Measurements from ENCODE around the gene PHACTR1.

DNA sequence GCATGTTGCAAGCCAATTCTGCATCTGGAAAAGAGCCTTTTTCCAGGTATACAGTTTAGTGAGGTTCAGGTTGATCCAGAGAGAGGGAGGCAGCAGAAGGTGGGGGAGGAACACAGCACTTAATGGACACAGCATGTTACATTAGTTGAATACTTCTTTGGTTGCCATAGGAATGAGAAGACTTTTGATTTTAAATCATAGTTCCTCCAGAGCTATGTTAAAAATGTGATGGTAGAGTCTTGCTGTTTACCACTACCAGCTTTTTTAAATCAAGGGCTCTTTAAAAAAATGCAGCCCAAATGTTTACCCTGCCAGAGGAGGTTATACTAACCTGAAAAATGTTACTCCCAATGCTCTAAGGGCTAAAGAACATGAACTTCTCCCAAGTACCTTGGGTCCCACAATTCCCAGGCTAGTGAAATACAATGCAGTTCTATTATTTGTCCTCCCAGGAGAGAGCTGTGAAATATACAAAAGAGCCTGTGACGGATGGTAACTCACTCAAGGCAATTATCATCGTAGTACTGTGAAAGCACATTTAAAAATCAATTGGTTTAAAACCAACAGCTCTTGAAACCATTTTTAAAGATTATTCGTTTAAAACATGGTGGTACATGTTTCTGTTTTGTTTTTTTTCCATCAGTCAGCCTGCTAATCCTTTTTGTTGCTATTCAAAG, 6.9 kb upstream of the PHACTR1 start:
- TF ChIP-seq, protein P1, sequence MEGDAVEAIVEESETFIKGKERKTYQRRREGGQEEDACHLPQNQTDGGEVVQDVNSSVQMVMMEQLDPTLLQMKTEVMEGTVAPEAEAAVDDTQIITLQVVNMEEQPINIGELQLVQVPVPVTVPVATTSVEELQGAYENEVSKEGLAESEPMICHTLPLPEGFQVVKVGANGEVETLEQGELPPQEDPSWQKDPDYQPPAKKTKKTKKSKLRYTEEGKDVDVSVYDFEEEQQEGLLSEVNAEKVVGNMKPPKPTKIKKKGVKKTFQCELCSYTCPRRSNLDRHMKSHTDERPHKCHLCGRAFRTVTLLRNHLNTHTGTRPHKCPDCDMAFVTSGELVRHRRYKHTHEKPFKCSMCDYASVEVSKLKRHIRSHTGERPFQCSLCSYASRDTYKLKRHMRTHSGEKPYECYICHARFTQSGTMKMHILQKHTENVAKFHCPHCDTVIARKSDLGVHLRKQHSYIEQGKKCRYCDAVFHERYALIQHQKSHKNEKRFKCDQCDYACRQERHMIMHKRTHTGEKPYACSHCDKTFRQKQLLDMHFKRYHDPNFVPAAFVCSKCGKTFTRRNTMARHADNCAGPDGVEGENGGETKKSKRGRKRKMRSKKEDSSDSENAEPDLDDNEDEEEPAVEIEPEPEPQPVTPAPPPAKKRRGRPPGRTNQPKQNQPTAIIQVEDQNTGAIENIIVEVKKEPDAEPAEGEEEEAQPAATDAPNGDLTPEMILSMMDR (IDR thresholded peaks at IDR 0.05) = no peak
- TF ChIP-seq POLR2A (IDR thresholded peaks at IDR 0.05; ENCODE audit: low read length) (no peak), PHF8 (IDR thresholded peaks at IDR 0.05; ENCODE audit: borderline replicate concordance, low read depth) (no peak), RNF2 (IDR thresholded peaks at IDR 0.05; ENCODE audit: borderline replicate concordance, low read depth) (no peak), RAD21 (conservative IDR thresholded peaks at IDR 0.05 in 1 of 2, IDR thresholded peaks at IDR 0.05 in 1 of 2) (no peak)

All from A549 (cell line).